Breast epithelium (tissue), 4 donors: Measurements from ENCODE around the gene RBM48. TPM values are rescaled to one million over a fixed set of nuclear protein-coding genes. Genes with fewer than 3 reads are reported as not detected.

Source experiments
- DNase-seq, 2 donors: peaks; one replicate each; pipeline ENCODE4 v3.0.0-alpha.2; 2019; ENCODE audit warnings: low spot score in 2 of 2
- H3K27ac ChIP-seq, 2 donors: fragments of 200-600 bp; sonication (generic) in 1 of 2; one replicate each; pipeline ENCODE4 v1.5.1; 2016 to 2019; ENCODE audit warnings: mild to moderate bottlenecking in 1 of 2
- H3K27me3 ChIP-seq, 2 donors: fragments of 200-600 bp; sonication (generic) in 1 of 2; one replicate each; pipeline versions ENCODE4 v1.5.1 to v1.6.0; 2017 to 2019; ENCODE audit warnings: control low read depth in 1 of 2, mild to moderate bottlenecking in 1 of 2
- H3K36me3 ChIP-seq: fragments of 200-600 bp; one replicate; pipeline ENCODE4 v1.5.1; 2019
- H3K4me1 ChIP-seq, 2 donors: fragments of 200-600 bp; sonication (generic); one replicate each; pipeline ENCODE4 v1.5.1; 2016 to 2019; ENCODE audit warnings: control low read depth in 1 of 2
- H3K4me3 ChIP-seq, 3 donors: fragments of 200-600 bp; sonication (generic); 1 replicate in 2 of 3; 2 replicates in 1 of 3; pipeline ENCODE4 v1.5.1; 2016 to 2019; ENCODE audit warnings: mild to moderate bottlenecking in 3 of 3, moderate library complexity in 2 of 3
- H3K9me3 ChIP-seq, 2 donors: fragments of 200-600 bp; sonication (generic) in 1 of 2; one replicate each; pipeline ENCODE4 v1.5.1; 2016 to 2019; ENCODE audit warnings: control low read depth in 1 of 2
- POLR2A ChIP-seq: fragments of 450-650 bp; IDR thresholded peaks from one replicate; pipeline ENCODE4 v1.6.1; 2016; ENCODE audit warnings: antibody characterized with exemption, mild to moderate bottlenecking, moderate library complexity
- POLR2AphosphoS5 ChIP-seq, 3 donors: sonication (generic); formaldehyde crosslinking; IDR thresholded peaks; one replicate each; pipeline ENCODE4 v1.6.1; 2017; ENCODE audit warnings: antibody characterized with exemption in 3 of 3
- intact Hi-C: fragments of 100-400 bp; cut with DNase I; formaldehyde crosslinking; loops from one replicate; pipeline ENCODE4 v1.15.1; 2023; ENCODE audit warnings: low total_unique reads
- total RNA-seq, 3 donors: library from RNA; depleted of rRNA; stranded (reverse); fragments of >200 nt; gene quantifications; one replicate each; pipeline ENCODE4 v1.1.0, GENCODE V29; 2016
- TF ChIP-seq, protein P1 (sequence below), 3 donors: fragments of 450-650 bp; IDR thresholded peaks; one replicate each; pipeline ENCODE4 v1.5.1; 2016 to 2017; ENCODE audit warnings: antibody characterized with exemption in 3 of 3, mild to moderate bottlenecking in 3 of 3, moderate library complexity in 3 of 3

RBM48 gene
- total RNA-seq, 3 donors from 2014 or later, result 10.8 to 18.7 (median 12.0) TPM

DNA sequence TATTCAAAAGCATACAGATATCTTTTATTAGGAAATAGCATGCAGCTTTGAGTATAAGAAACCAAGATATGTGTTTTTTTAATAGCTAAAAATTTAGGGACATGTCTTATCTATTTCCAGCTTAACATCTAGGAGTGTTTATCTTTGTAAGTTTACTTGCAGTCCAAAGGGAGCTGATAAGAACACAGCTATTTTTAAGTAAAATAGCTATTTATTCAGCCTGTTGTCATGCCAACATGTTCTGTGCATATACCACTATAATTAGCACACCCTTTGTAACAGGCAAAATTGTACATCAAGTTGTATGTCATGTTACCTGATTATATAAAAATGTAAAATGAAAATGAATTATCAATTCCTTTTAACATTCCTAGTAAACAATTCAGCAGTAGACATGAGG, 32.0 kb downstream of the RBM48 start:
- H3K4me1 ChIP-seq, result no peaks in the 10 kb centered on the region
- no peak overlapping the region for H3K27ac ChIP-seq
- H3K36me3 ChIP-seq, result no peaks in the 10 kb centered on the region
- no peaks in the 10 kb centered on the region for H3K9me3 ChIP-seq
- intact Hi-C loops, result no loop called here
- no peak overlapping the region for H3K4me3 ChIP-seq
- TF ChIP-seq POLR2A (no peak), POLR2AphosphoS5 (IDR thresholded peaks at IDR 0.05) (no peak)
- TF ChIP-seq, protein P1, sequence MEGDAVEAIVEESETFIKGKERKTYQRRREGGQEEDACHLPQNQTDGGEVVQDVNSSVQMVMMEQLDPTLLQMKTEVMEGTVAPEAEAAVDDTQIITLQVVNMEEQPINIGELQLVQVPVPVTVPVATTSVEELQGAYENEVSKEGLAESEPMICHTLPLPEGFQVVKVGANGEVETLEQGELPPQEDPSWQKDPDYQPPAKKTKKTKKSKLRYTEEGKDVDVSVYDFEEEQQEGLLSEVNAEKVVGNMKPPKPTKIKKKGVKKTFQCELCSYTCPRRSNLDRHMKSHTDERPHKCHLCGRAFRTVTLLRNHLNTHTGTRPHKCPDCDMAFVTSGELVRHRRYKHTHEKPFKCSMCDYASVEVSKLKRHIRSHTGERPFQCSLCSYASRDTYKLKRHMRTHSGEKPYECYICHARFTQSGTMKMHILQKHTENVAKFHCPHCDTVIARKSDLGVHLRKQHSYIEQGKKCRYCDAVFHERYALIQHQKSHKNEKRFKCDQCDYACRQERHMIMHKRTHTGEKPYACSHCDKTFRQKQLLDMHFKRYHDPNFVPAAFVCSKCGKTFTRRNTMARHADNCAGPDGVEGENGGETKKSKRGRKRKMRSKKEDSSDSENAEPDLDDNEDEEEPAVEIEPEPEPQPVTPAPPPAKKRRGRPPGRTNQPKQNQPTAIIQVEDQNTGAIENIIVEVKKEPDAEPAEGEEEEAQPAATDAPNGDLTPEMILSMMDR (IDR thresholded peaks at IDR 0.05), result no peak
- no peak for DNase-seq
- H3K27me3 ChIP-seq, result no peaks in the 10 kb centered on the region

DNA sequence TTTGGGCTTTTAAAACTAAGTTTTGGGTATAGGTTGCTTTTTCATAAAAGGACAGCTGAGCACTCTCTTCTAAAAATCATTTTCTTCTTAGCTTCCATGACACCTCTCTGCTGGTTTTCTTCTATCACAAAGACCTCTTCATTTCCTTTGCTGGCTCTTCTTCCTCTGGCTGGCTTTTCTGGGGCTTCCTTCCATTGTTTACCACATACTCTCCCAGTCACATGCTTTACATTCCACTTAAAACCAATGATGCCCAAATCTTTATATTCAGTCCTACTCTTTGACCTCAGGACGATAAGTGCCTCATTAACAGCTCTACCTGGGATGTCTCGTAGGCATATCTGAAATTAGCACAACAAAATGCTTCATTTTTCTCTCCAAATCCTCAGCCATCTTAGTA, 34.8 kb downstream of the RBM48 start:
- intact Hi-C loops, result no loop called here
- Histone ChIP-seq H3K36me3 (peaks cover 3% of the 10 kb centered on the region), H3K27me3 (no peaks in the 10 kb centered on the region), H3K4me1 (no peaks in the 10 kb centered on the region), H3K9me3 (no peaks in the 10 kb centered on the region), H3K27ac (no peak overlapping the region), H3K4me3 (no peak overlapping the region)
- DNase-seq, result no peak
- TF ChIP-seq POLR2AphosphoS5 (IDR thresholded peaks at IDR 0.05) (no peak), POLR2A (no peak)
- TF ChIP-seq, protein P1 (IDR thresholded peaks at IDR 0.05), result no peak

DNA sequence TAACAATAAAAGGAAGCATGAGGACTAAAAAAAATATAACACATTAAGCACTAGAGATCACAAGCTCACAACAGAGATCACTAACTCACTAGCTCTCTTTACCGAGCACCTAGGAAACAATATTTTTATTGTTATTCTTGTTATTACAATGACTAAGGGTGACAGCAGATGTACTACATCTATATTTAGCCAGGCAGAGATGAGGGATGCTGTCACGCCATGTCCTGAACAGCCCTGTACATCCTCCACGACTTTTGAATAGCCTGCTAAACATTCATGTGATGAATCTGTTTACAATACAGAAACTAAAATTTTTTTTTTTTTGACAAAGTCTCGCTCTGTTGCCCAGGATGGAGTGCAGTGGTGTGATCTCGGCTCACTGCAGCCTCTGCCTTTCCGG, 38.9 kb downstream of the RBM48 start:
- Histone ChIP-seq H3K4me1 (no peaks in the 10 kb centered on the region), H3K27me3 (no peaks in the 10 kb centered on the region), H3K36me3 (peaks cover 3% of the 10 kb centered on the region), H3K9me3 (no peaks in the 10 kb centered on the region), H3K27ac (no peak overlapping the region), H3K4me3 (no peak overlapping the region)
- intact Hi-C loops, result no loop called here
- DNase-seq, result no peak
- no peak for TF ChIP-seq POLR2AphosphoS5 (IDR thresholded peaks at IDR 0.05)
- TF ChIP-seq, protein P1 (IDR thresholded peaks at IDR 0.05), result no peak
- TF ChIP-seq POLR2A, result no peak

DNA sequence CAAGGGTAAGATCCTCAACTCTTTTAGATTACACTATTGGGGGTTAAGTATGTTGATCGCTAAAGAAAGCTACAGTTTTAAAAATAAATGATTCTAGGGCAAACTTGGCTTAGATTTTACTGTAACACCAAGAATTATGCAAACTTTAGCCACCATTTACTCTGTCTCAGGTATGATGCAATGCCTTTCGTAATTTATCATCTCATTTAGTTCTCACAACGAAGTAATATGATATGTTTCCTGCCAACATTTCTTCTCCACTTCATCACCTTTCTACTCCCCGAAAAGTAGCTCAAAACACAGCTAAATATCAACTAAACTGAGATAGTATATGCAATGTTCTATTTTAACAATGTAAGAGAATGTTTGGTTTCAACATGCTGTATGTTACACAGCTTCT, 40.5 kb downstream of the RBM48 start:
- Histone ChIP-seq H3K36me3 (peaks cover 5% of the 10 kb centered on the region), H3K4me1 (no peaks in the 10 kb centered on the region), H3K27me3 (no peaks in the 10 kb centered on the region), H3K9me3 (no peaks in the 10 kb centered on the region), H3K4me3 (no peak overlapping the region), H3K27ac (no peak overlapping the region)
- intact Hi-C loops, result no loop called here
- TF ChIP-seq, protein P1 (IDR thresholded peaks at IDR 0.05), result no peak
- DNase-seq, result no peak

DNA sequence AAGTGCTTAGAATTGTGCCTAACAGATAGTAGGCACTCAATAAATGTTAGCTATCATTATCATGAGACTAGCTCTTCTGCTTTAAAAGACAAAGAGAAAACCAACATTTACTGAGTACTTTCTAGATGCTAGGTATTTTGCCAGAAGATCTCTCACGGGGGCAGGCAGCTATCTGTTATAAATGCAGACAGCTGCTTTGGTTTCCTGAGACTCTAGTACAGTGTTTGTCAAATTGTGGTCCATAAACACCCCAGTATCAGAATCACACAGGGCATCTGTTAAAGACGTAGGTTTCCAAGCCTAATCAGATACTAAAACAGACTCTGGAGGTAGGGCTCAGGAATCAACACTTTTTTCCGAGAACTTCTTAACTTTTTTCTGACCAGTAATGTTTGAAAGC, 47.7 kb downstream of the RBM48 start:
- H3K9me3 ChIP-seq, result no peaks in the 10 kb centered on the region
- TF ChIP-seq, protein P1 (IDR thresholded peaks at IDR 0.05), result no peak
- no peak for TF ChIP-seq POLR2AphosphoS5 (IDR thresholded peaks at IDR 0.05)
- no peak for TF ChIP-seq POLR2A
- peaks cover 19% of the 10 kb centered on the region for H3K36me3 ChIP-seq
- H3K4me3 ChIP-seq, result no peak overlapping the region
- H3K27me3 ChIP-seq, result no peaks in the 10 kb centered on the region
- DNase-seq, result no peak
- intact Hi-C loops, result no loop called here
- H3K27ac ChIP-seq, result no peak overlapping the region
- no peaks in the 10 kb centered on the region for H3K4me1 ChIP-seq
